ENCODE data around the gene FBXO4.
"Not testable (repeated sequence)": the region's sequence is repeated elsewhere in the genome, so short reads cannot be mapped to it uniquely, and the experiment has no call there.

FBXO4 gene

DNA sequence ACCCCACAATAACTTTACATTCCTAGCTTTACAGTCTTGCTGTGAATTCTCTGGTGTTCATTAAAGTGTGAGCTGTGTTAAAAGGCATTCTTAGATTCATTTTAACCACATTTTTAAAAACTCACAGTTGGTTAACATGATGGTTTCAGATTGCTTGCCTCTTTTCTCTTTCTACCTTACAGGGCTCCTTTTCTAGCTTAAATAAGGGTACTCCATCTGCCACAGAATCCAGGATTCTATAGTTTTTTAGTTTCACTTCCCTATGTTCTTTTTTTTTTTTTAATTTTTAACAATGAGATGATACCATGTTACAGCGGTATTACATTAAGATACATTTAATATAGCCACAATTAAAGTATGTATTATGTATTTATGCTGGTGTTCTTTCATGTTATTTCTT lies 3.9 kb upstream of the FBXO4 start:
- H3K27ac ChIP-seq: peak overlapping the region in 2 of 21 experiments; percentile 17 to 48
- H3K4me3 ChIP-seq: no peak overlapping the region

DNA sequence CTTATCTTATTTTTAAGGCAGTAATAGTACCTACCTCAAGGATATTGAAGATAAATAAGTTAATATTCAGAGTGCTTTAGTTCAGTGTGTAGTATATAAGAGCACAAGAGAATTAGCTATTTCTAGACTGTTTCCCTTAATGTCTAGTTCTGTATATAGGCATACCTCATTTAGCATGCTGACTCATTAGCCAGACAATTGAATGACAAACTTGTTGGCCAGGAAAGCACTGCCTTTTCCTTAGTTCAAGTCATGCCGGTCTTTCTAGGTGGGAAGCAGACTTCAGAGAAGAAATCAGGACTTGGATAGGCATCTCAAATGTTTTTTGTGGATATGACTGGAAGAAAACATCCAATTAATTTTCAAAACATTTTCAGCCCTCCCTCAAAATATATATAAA lies 3.2 kb upstream of the FBXO4 start:
- peak overlapping the region in 4 of 21 experiments; percentile 4 to 48 (median 11) for H3K27ac ChIP-seq
- no peak overlapping the region for H3K4me3 ChIP-seq

DNA sequence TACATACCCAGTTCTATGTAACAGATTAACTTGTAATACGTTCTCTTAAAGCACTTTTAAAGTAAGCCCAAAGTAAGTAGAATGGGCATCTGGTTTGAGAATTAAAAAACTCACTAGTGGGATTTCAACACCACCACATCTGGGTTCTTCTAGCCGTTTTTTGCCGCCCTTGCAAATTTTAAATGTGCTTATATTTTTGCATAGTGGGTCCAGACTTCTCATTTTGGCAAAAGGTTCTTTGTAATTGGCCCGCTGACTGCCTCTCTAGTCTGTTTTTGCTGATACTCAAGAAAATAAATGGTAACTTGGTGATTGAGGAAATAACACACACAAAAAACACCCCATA lies 582 bp upstream of the FBXO4 start:
- Histone ChIP-seq H3K4me3 (peak overlapping the region; percentile 42 to 76 (median 55)), H3K27ac (peak overlapping the region; percentile 71 to 99 (median 95))

DNA sequence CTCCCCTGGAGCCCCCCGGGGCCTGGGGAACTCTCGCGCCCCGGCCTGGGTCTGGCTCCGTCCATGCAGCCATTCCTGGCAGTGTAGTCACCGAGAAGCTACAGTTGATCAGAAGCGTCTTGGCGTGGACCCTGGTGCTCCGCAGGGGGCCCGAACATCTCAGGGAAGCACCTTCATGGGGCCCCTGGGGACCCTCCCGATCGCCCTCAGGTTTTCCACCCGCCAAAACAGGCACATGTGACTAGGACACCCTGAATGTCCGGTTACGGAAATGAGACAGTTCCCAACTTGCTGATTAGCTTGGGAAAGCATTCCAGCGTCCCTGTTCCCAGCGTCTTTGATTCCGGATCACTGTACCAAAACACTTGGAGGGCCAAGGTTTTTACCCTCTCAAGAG lies 472 bp downstream of the FBXO4 start:
- Histone ChIP-seq H3K27ac (peak overlapping the region; percentile 71 to 99 (median 95)), H3K4me3 (peak overlapping the region; percentile 42 to 76 (median 55))

DNA sequence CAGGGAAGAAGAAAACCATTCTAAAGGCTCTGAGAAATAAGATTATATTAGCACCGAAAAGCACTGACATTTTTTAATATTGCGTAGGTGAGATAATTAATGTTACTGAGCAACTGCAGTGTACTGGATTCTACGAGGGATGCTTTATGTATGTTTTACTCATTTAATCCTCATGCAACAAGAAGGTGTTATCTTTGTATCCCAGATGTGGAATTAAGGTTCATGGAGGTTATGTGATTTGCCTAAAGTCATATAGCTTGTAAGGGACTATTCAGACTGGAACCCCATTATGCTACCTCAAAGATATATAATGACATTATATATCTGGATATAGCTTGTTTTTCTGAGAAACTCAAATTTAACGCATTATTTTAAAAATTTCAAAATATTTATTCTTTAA lies 2.5 kb downstream of the FBXO4 start:
- H3K4me3 ChIP-seq: no peak overlapping the region
- H3K27ac ChIP-seq: no peak overlapping the region

DNA sequence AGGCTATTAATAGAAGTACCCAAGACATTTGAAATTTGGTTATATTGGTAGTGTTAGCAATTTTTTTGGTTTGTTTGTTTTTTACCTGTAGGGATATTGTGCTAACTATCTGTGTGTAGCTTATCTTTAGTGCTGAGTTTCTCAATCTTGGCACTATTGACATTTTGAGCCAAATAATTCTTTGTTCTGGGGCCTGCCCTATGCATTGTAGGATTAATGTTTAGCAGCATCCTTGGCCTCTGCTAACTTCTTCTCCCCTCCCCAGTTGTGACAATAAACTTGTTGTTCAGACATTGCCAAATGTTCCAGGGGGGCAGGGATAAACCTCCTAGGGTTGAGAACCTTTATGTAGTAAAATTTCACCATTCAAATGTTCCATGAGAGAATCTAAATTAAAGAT lies 4.0 kb downstream of the FBXO4 start:
- H3K27ac ChIP-seq: no peak overlapping the region
- H3K4me3 ChIP-seq: no peak overlapping the region

DNA sequence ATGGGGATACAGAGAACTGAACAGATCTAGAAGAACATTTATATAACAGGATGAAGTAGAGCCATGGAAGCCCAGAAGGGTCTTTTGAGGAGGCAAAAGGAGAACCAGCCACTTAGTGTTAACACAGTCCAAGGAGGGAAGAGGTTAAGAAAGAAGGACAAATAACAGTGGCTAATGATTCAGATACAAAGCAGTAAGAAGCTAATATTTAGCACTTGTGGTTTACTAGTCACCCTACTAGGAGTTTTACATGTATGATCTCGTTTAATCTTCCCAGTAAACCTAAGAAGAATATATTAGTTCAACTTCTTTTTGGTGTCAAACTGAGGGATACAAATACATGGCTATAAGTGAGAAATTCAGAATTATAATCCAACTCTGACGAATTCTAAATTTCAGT lies 7.7 kb downstream of the FBXO4 start:
- Histone ChIP-seq H3K27ac (no peak overlapping the region), H3K4me3 (no peak overlapping the region)

DNA sequence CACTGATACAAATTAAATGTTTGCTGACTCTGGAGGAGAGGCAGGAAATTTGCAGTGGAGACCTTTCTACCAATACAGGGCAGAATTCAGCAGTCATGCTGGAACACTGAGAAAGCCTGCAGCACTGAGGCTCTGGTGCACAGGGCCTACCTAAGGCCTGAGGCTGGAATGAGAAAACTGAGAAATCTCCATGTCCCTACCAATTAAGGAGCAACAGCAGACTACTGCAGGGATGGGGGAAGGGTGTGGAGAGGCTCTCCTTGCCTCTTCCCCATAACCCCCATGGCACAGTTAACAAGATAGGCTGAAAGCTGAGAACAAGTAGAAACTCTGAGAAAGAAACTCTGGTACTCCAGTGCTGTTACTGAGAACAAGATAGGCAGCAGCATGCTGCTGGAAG lies 10.5 kb downstream of the FBXO4 start:
- Histone ChIP-seq H3K4me3 (no peak overlapping the region), H3K27ac (no peak overlapping the region)

DNA sequence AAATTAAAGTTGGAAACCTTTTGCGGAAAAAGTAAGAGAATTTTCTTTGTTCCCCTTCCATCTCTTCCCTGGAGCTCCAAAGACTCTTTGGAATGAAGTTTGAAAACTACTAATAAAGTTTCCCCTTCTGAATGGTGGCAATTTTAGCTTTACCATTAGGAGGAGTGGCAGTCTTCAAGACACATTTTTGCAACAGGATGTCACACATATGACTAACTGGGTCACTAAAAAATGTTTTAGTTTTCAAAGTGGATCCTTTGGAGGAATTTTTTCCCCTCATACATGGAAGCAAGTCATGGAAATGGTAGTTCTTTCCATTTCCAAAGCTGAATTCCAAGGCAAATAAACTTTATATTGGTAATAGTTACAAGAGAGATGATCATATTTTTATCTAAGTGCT lies 15.6 kb downstream of the FBXO4 start:
- no peak overlapping the region for H3K4me3 ChIP-seq
- no peak overlapping the region for H3K27ac ChIP-seq

DNA sequence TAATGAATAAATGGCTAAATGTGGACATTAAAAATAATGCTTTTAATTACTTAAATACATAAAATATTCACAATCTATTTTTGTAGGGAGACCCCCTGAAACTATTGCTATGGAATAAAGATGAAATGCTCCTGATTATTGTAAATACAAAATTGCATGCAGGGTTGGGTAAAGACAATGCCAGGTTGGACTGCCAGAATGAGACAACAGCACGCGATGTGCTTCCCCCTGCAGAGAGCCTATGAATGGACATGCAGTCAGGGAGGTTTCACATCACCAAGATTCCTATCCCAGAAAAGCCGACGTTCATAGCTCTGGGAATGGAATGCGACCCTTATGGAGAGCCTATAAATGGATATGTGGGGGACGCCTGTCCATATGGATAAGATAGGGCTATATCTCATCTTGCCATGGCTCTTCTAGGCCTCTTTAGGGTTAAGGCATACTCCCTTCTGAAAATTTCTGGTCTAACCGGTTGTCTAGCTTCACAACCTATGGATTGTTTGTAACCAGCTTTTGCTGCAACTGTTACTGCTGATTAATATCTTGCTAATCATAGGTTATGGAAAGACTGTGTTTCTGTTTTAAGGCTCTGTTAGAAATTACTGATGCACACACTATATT lies 20.4 kb downstream of the FBXO4 start:
- H3K4me3 ChIP-seq, H3K27ac ChIP-seq: not testable (repeated sequence)

DNA sequence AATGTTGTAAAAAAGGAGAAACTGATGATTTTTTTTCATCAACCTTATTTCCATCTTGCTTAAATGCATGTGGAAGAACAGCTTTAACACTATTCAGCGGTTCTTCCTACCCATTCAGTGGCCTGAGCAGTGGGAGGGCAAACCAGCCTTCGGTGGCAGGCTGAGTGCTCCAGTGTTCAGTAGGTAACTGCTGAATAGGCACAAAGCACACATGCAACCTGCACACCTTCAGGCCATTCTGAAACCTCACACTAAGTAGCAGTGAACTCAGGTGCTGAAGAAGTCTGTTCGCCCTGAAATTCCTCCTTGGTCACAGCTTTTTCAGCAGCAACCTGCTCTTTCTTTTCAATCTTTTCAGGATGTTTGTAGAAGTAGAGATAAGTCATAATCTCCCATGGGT lies 26.1 kb downstream of the FBXO4 start:
- no peak overlapping the region for H3K4me3 ChIP-seq
- H3K27ac ChIP-seq: no peak overlapping the region

DNA sequence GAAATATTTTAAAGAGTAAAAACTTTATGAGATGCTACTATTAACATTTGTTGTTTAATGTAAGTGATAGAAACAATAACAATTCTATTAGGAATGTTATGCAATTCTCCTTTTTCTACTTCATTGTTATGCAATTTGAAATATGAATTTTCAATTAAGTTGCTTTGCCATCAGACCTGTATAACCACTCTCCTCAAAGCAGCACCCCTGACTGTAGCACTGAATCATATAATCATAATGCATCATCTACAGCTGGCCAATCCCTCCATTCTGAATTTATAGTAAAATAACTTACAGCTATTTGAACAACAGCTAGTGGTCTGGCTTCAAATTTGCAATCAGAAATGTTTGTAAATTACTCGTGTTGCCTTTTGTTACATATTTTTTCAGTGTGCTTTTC lies 29.2 kb downstream of the FBXO4 start:
- Histone ChIP-seq H3K27ac (no peak overlapping the region), H3K4me3 (no peak overlapping the region)

DNA sequence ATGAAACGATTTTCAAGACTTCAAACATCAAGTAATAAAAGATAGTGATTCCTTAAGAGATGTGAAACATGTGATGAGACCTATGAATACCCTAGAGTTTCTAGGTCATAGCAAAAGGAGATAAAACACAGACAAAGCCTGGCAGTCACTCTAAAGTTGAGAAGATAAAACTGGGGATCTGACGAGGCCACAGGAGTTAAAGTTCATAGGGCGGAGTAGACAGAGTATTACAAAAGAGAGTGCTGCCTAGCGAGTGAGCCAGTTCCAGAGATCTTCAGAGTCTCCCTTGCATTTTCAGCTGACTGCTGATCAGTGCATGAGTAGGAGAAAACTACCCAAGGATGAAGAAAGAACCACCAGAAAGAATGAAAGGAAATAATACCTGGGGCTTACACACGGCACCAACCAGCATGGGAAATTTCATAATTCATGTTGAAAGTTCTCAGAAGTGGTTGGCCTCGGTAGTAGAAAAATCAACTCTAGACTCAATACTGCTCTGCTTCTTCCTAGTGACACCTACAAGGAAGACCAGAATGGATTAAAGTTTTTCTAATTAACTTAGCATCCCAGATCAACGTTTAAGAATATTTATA lies 30.4 kb downstream of the FBXO4 start:
- no peak overlapping the region for H3K27ac ChIP-seq
- H3K4me3 ChIP-seq: no peak overlapping the region

DNA sequence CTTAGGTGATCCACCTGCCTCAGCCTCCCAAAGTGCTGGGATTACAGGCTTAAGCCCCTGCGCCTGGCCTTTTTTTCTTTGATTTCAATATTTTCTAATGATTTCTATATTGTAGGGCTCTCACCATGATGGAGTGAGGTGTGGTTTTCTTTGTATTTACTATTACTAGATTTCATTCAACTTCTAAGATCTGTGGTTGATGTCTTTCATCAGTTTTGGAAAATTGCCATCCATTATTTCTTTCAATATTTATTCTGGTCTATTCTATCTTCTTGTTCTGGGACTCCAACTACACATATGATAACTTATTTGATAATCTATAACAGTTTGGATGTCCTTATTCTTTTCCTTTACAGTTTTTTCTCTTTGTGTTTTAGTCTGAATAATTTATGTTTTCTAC lies 31.9 kb downstream of the FBXO4 start:
- Histone ChIP-seq H3K27ac (no peak overlapping the region), H3K4me3 (no peak overlapping the region)

DNA sequence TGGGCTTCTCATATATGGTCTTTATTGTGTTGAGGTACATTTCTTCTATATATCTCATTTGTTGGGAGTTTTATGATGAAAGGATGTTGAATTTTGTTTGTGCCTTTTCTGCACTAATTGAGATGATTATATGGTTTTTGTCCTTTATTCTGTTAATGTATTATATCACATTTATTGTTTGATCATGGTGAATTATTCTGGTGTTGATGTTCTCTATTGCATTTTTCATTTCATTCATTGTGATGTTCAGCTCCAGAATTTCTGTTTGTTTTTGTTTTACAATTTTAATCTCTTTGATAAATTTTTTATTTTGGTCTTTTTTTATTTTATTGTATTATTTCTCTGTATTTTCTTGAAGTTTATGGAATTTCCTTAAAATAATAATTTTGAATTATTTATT lies 35.4 kb downstream of the FBXO4 start:
- no peak overlapping the region for H3K4me3 ChIP-seq
- no peak overlapping the region for H3K27ac ChIP-seq

DNA sequence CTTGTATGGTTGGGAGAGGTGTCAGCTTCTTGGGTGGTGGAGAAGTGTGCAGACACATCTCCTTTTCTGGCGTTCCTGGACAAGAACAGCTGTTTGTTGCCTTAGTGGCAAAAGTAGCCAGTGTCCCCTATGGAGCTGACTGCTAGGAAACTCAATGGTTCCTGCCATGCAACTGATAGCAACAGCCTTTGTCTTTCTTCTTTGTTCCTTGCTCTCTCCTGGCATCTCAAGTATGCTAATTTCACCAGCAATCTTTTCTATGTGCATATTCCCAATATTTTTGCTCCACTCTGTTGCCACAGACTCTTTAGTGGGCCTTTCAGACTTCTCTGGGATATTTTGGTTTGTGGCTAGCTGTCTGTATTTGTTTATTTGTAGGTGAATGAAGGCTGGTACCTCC lies 36.7 kb downstream of the FBXO4 start:
- Histone ChIP-seq H3K27ac (no peak overlapping the region), H3K4me3 (no peak overlapping the region)

DNA sequence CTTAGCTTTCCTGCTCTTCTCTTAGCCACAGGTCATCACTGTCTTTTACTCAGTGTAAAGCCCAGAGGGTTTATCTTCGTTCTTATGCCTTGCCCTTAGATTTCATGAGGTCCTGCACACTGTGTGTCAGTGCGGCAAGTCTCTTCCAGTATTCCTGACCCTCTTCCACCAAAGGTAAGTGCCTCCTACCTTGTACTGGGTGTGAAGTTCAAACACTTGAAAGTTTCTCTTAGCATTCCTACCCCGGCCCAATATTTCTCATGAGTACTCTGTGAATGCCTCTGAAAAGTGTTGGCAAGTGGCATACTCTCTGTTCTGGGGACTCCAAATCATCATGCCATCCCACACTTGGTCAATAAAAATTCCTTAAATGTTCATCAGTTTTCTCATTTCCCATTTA lies 37.4 kb downstream of the FBXO4 start:
- Histone ChIP-seq H3K27ac (no peak overlapping the region), H3K4me3 (no peak overlapping the region)

DNA sequence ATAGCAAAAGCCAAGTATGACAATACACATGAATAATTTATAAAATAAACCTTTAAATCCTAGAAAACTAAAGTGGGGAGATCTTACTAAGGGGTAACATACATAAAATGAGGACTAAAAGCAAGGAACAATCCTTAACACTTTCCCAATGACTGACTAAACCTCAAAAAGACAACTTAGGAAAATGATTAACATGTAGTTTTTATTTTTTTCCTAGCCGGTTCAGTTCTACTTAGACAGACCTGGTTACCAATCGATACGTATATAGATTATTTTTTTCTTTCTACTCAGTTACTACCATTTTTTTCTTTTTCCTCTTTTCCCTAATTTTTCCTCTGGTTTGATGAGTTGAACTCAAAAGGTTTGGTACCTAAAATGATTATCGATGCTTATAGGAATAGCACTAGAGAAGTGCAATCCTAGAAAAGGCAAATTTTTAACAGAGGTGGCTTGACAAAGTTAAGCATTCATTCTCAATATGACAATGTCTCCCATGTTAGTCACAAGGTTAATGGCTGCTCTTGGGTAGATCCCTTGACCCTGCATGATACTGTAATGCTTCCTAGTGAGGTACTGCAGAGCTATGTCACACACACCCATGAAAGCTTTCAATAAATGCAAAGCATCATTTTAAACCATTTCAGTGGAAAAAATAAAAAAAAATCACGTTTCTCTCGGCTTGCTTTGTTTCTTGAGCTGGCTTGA lies 41.5 kb downstream of the FBXO4 start:
- no peak overlapping the region for H3K4me3 ChIP-seq
- no peak overlapping the region for H3K27ac ChIP-seq

DNA sequence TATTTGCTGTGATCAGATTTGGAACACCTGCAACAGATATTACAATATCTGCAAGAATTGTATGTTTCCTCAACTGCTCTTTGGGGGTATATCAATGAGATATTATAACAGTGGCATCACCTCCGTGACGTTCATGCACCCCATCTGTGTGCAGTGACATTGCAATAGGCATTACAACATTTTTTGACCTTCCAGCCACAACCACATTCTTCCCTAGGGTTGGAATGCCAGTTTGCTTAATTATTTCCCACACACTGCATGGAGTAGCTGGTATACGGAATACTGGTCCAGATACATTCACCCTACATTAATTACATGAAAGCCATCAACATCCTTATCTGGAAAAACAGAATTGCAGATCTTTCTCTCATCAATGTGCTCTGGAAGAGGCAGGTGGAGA lies 42.3 kb downstream of the FBXO4 start:
- no peak overlapping the region for H3K4me3 ChIP-seq
- no peak overlapping the region for H3K27ac ChIP-seq

DNA sequence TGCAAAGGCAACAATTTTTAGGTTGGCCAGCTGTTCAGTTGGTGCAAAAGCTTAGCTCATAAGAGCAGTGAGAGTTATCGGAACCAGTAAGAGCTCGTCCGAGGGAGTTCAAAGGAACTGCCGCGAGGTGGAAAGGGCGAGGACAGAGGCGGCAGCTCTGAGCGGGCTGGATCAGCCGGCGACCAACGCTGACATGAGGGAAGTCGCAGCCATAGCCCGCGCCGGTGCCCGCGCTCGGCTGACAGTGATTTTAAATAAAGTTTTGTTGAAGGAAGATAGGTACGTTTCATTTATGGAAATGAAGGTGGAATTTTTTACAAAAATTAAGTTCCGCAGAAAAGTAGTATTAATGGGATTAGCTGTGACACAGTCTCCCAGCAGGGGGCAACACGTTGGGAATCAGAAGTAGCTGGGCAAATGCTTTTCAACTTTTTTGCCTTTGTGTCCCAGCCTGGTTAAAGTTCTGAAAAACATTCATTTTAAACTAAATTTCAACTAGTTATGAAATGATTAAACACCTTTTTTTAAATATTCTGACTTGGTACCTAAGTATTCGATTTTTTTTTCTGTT lies 43.2 kb downstream of the FBXO4 start:
- Histone ChIP-seq H3K27ac (no peak overlapping the region), H3K4me3 (no peak overlapping the region)

DNA sequence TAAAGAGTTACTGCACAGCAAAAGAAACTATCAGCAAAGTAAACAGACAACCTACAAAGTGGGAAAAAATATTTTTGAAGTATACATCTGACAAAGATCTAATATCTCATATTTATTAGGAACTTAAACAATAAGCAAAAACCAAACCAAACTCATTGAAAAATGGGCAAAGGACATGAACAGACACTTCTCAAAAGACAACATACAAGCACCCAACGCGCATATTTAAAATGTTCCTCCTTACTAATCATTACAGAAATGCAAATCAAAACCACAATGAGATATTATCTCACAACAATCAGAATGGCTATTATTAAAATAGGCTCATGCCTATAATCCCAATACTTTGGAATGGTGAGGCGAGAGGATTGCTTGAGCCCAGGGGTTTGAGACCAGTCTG lies 48.0 kb downstream of the FBXO4 start:
- H3K27ac ChIP-seq: no peak overlapping the region
- H3K4me3 ChIP-seq: no peak overlapping the region

Data from skin epidermis (tissue), 12 donors.